SK-N-SH (cell line): Measurements from ENCODE around the gene GPR171. TPM values are rescaled to one million over a fixed set of nuclear protein-coding genes. Genes with fewer than 3 reads are reported as not detected.

ENCODE experiments used
- CTCF ChIA-PET: fragments of 300-600, 350-600 bp; formaldehyde crosslinking; extraction: SDS; loops from one replicate; lab custom pipeline; 2021; lab: Yijun Ruan, JAX
- POLR2A ChIA-PET: fragments of 350-600 bp; sonication (Branson Sonifier 250); formaldehyde crosslinking; extraction: SDS; loops from one replicate; lab custom pipeline; 2020; ENCODE audit warnings: antibody characterized with exemption, inconsistent platforms; lab: Yijun Ruan, JAX
- DNase-seq: peaks from one replicate; pipeline ENCODE4 v3.0.0; 2012
- H2AFZ ChIP-seq: fragments of 200-600 bp; sonication (generic); 2 replicates; pipeline ENCODE4 v1.8.1; 2016; ENCODE audit warnings: antibody characterized with exemption, mild to moderate bottlenecking, low read depth
- H3F3A ChIP-seq: fragments of 200-600 bp; sonication (generic); replicated peaks from 2 replicates; pipeline ENCODE3; 2016; ENCODE audit warnings: antibody characterized with exemption, mild to moderate bottlenecking; ENCODE audit not compliant: insufficient read depth
- H3K27ac ChIP-seq, 2 experiments: fragments of 200-500 bp in 1 of 2; fragments of 200-600 bp in 1 of 2; sonication (Bioruptor generic) in 1 of 2; sonication (generic), shearing (Covaris generic) in 1 of 2; 2 replicates each; pipeline versions ENCODE4 v1.5.1 to v1.6.1; 2014 to 2016; ENCODE audit warnings: low read depth in 2 of 2, inconsistent platforms in 1 of 2, low read length in 1 of 2, mild to moderate bottlenecking in 1 of 2, mixed read lengths in 1 of 2
- H3K27me3 ChIP-seq: fragments of 200-600 bp; sonication (generic), shearing (Covaris generic); 2 replicates; pipeline ENCODE4 v1.6.1; 2016; ENCODE audit warnings: mixed run types; ENCODE audit not compliant: insufficient read depth
- H3K36me3 ChIP-seq, 2 experiments: fragments of 200-500 bp in 1 of 2; fragments of 200-600 bp in 1 of 2; sonication (Bioruptor generic) in 1 of 2; sonication (generic) in 1 of 2; replicated peaks in 1 of 2; 2 replicates each; pipeline versions ENCODE3 to v1.5.1; 2014 to 2016; ENCODE audit warnings: low read length in 1 of 2, mild to moderate bottlenecking in 1 of 2; ENCODE audit not compliant: insufficient read depth in 2 of 2, control insufficient read depth in 1 of 2
- H3K4me1 ChIP-seq, 2 experiments: fragments of 200-500 bp in 1 of 2; fragments of 200-600 bp in 1 of 2; sonication (Bioruptor generic) in 1 of 2; sonication (generic), shearing (Covaris generic) in 1 of 2; 2 replicates each; pipeline versions ENCODE4 v1.5.1 to v1.6.1; 2014 to 2016; ENCODE audit warnings: low read depth in 1 of 2, low read length in 1 of 2, mixed run types in 1 of 2; ENCODE audit not compliant: insufficient read depth in 2 of 2, control insufficient read depth in 1 of 2
- H3K4me2 ChIP-seq: fragments of 200-600 bp; sonication (generic), shearing (Covaris generic); 2 replicates; pipeline ENCODE4 v1.6.1; 2017; ENCODE audit warnings: mixed run types
- H3K4me3 ChIP-seq, 2 experiments: fragments of 200-500 bp in 1 of 2; fragments of 200-600 bp in 1 of 2; sonication (Bioruptor generic) in 1 of 2; sonication (generic), shearing (Covaris generic) in 1 of 2; 2 replicates each; pipeline versions ENCODE4 v1.5.1 to v1.8.1; 2014 to 2016; ENCODE audit warnings: low read depth in 2 of 2, inconsistent platforms in 1 of 2, low read length in 1 of 2, mild to moderate bottlenecking in 1 of 2, mixed read lengths in 1 of 2, moderate library complexity in 1 of 2
- H3K79me2 ChIP-seq: fragments of 200-600 bp; sonication (generic); 2 replicates; pipeline ENCODE4 v1.8.1; 2017; ENCODE audit warnings: mild to moderate bottlenecking; ENCODE audit not compliant: insufficient read depth
- H3K9ac ChIP-seq: fragments of 200-600 bp; sonication (generic); 2 replicates; pipeline ENCODE4 v1.6.1; 2017; ENCODE audit warnings: mixed run types
- H3K9me2 ChIP-seq: fragments of 200-600 bp; sonication (generic); 2 replicates; pipeline ENCODE4 v1.6.1; 2017; ENCODE audit warnings: mixed run types
- H3K9me3 ChIP-seq: fragments of 200-600 bp; sonication (generic); 2 replicates; pipeline ENCODE4 v1.6.1; 2017; ENCODE audit warnings: mixed run types, mild to moderate bottlenecking, moderate library complexity
- H4K20me1 ChIP-seq: fragments of 200-600 bp; sonication (generic); 2 replicates; pipeline ENCODE4 v1.6.1; 2017; ENCODE audit warnings: mild to moderate bottlenecking, mixed run types; ENCODE audit not compliant: insufficient read depth
- ELF1 ChIP-seq: IDR thresholded peaks from 2 replicates; pipeline ENCODE4 v1.4.0; 2012
- EP300 ChIP-seq, 2 experiments: IDR thresholded peaks; 2 replicates each; pipeline versions ENCODE4 v1.4.0 to v1.6.1; 2012; ENCODE audit warnings: borderline replicate concordance in 1 of 2, low read depth in 1 of 2, low read length in 1 of 2
- EZH2phosphoT487 ChIP-seq: fragments of 200-600 bp; sonication (generic); IDR thresholded peaks from 2 replicates; pipeline ENCODE4 v1.6.1; 2017; ENCODE audit warnings: low read depth, mixed run types, mild to moderate bottlenecking, antibody characterized with exemption, moderate library complexity, borderline replicate concordance
- FOXJ3 ChIP-seq: sonication (generic); formaldehyde crosslinking; IDR thresholded peaks from 2 replicates; pipeline ENCODE4 v1.5.1; 2020; ENCODE audit warnings: mild to moderate bottlenecking, missing genetic modification reagents
- MXI1 ChIP-seq: IDR thresholded peaks from 2 replicates; pipeline ENCODE4 v1.6.1; 2012; ENCODE audit warnings: mild to moderate bottlenecking, low read depth, low read length, improper control_type of control experiment
- NFIC ChIP-seq: IDR thresholded peaks from 2 replicates; pipeline ENCODE4 v1.4.0; 2012; ENCODE audit warnings: borderline replicate concordance
- POLR2AphosphoS5 ChIP-seq: IDR thresholded peaks from 2 replicates; pipeline ENCODE4 v1.6.1; 2012; ENCODE audit warnings: low read depth, low read length
- RAD21 ChIP-seq: IDR thresholded peaks from 2 replicates; pipeline ENCODE4 v1.6.1; 2012; ENCODE audit warnings: mild to moderate bottlenecking, low read length
- RCOR1 ChIP-seq: fragments of 150-350 bp; IDR thresholded peaks from 2 replicates; pipeline ENCODE4 v1.6.1; 2017; ENCODE audit warnings: antibody characterized with exemption, low read length
- RXRA ChIP-seq: IDR thresholded peaks from 2 replicates; pipeline ENCODE4 v1.4.0; 2012; ENCODE audit warnings: low read depth, mild to moderate bottlenecking, borderline replicate concordance
- SIN3A ChIP-seq: IDR thresholded peaks from 2 replicates; pipeline ENCODE4 v1.6.1; 2012; ENCODE audit warnings: low read depth, mild to moderate bottlenecking, low read length, moderate library complexity, borderline replicate concordance
- SMC3 ChIP-seq: IDR thresholded peaks from 2 replicates; pipeline ENCODE4 v1.6.1; 2012; ENCODE audit warnings: low read depth, low read length, improper control_type of control experiment
- TEAD4 ChIP-seq: IDR thresholded peaks from 2 replicates; pipeline ENCODE4 v1.4.0; 2012; ENCODE audit warnings: mild to moderate bottlenecking, borderline replicate concordance; ENCODE audit not compliant: insufficient read depth
- YY1 ChIP-seq: IDR thresholded peaks from 2 replicates; pipeline ENCODE4 v1.4.0; 2012; ENCODE audit warnings: low read depth, mild to moderate bottlenecking
- WGBS: methylation state at CpG from one replicate; pipeline ENCODE4 v1.1.6; 2017; ENCODE audit warnings: low lambda C conversion rate; 5-methylcytosine and 5-hydroxymethylcytosine counted together
- polyA plus RNA-seq, 3 experiments: library from polyadenylated mRNA; depleted of rRNA; stranded (reverse); fragments of >200 nt; gene quantifications; 2 replicates each; pipeline ENCODE4 v1.2.3, GENCODE V29; 2012
- TF ChIP-seq, protein P1 (sequence below): IDR thresholded peaks from 2 replicates; pipeline ENCODE4 v1.4.0; 2012; ENCODE audit warnings: low read depth, borderline replicate concordance
- TF ChIP-seq, protein P2 (sequence below): IDR thresholded peaks from 2 replicates; pipeline ENCODE4; 2012
- TF ChIP-seq, protein P3 (sequence below): fragments of 150-350 bp; IDR thresholded peaks from 2 replicates; pipeline ENCODE4 v1.6.1; 2016; ENCODE audit warnings: mild to moderate bottlenecking, low read depth, low read length
- TF ChIP-seq, protein P4 (sequence below): fragments of 200-600 bp; sonication (generic); IDR thresholded peaks from 2 replicates; pipeline ENCODE4 v1.6.1; 2017; ENCODE audit warnings: antibody characterized with exemption, mild to moderate bottlenecking, moderate library complexity

Gene GPR171
- polyA plus RNA-seq, 1 of the 3 experiments (the other 2 are of a cell fraction) = not detected

GRCh38 chr3:151174351-151174750, 28.7 kb downstream of the GPR171 start:
- Histone ChIP-seq H3K79me2 (no peaks in the 10 kb centered on the region), H4K20me1 (no peaks in the 10 kb centered on the region), H3F3A (no peaks in the 10 kb centered on the region), H3K27me3 (no peaks in the 10 kb centered on the region; the same call in 1 of the 2 replicates), H2AFZ (no peak overlapping the region), H3K9ac (no peak overlapping the region), H3K4me1 (peaks cover 0 to under 1% of the 10 kb centered on the region in 2 experiments; a peak in 1 of 4 replicates), H3K9me3 (no peaks in the 10 kb centered on the region), H3K27ac (no peak overlapping the region), H3K9me2 (no peaks in the 10 kb centered on the region), H3K36me3 (no peaks in the 10 kb centered on the region), H3K4me3 (no peak overlapping the region), H3K4me2 (no peak overlapping the region)
- no peak for DNase-seq
- TF ChIP-seq FOXJ3 (CRISPR knock-in tag) = no peak
- TF ChIP-seq YY1 = no peak
- TF ChIP-seq, protein P1, sequence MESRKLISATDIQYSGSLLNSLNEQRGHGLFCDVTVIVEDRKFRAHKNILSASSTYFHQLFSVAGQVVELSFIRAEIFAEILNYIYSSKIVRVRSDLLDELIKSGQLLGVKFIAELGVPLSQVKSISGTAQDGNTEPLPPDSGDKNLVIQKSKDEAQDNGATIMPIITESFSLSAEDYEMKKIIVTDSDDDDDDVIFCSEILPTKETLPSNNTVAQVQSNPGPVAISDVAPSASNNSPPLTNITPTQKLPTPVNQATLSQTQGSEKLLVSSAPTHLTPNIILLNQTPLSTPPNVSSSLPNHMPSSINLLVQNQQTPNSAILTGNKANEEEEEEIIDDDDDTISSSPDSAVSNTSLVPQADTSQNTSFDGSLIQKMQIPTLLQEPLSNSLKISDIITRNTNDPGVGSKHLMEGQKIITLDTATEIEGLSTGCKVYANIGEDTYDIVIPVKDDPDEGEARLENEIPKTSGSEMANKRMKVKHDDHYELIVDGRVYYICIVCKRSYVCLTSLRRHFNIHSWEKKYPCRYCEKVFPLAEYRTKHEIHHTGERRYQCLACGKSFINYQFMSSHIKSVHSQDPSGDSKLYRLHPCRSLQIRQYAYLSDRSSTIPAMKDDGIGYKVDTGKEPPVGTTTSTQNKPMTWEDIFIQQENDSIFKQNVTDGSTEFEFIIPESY = no peak
- TF ChIP-seq RAD21 = no peak
- TF ChIP-seq SMC3 = no peak
- no peak for TF ChIP-seq RXRA
- TF ChIP-seq ELF1 = no peak
- TF ChIP-seq NFIC = no peak
- TF ChIP-seq RCOR1 = no peak
- TF ChIP-seq SIN3A = no peak
- TF ChIP-seq POLR2AphosphoS5 = no peak
- TF ChIP-seq, protein P2, sequence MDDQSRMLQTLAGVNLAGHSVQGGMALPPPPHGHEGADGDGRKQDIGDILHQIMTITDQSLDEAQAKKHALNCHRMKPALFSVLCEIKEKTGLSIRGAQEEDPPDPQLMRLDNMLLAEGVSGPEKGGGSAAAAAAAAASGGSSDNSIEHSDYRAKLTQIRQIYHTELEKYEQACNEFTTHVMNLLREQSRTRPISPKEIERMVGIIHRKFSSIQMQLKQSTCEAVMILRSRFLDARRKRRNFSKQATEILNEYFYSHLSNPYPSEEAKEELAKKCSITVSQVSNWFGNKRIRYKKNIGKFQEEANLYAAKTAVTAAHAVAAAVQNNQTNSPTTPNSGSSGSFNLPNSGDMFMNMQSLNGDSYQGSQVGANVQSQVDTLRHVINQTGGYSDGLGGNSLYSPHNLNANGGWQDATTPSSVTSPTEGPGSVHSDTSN = no peak
- no peak for TF ChIP-seq TEAD4
- TF ChIP-seq, protein P3, sequence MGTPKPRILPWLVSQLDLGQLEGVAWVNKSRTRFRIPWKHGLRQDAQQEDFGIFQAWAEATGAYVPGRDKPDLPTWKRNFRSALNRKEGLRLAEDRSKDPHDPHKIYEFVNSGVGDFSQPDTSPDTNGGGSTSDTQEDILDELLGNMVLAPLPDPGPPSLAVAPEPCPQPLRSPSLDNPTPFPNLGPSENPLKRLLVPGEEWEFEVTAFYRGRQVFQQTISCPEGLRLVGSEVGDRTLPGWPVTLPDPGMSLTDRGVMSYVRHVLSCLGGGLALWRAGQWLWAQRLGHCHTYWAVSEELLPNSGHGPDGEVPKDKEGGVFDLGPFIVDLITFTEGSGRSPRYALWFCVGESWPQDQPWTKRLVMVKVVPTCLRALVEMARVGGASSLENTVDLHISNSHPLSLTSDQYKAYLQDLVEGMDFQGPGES = no peak
- no peak for TF ChIP-seq EZH2phosphoT487
- no peak for TF ChIP-seq MXI1
- TF ChIP-seq, protein P4, sequence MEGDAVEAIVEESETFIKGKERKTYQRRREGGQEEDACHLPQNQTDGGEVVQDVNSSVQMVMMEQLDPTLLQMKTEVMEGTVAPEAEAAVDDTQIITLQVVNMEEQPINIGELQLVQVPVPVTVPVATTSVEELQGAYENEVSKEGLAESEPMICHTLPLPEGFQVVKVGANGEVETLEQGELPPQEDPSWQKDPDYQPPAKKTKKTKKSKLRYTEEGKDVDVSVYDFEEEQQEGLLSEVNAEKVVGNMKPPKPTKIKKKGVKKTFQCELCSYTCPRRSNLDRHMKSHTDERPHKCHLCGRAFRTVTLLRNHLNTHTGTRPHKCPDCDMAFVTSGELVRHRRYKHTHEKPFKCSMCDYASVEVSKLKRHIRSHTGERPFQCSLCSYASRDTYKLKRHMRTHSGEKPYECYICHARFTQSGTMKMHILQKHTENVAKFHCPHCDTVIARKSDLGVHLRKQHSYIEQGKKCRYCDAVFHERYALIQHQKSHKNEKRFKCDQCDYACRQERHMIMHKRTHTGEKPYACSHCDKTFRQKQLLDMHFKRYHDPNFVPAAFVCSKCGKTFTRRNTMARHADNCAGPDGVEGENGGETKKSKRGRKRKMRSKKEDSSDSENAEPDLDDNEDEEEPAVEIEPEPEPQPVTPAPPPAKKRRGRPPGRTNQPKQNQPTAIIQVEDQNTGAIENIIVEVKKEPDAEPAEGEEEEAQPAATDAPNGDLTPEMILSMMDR = no peak
- TF ChIP-seq EP300 (IDR thresholded peaks at IDR 0.05; ENCODE audit: borderline replicate concordance in 1 of 2, low read depth in 1 of 2, low read length in 1 of 2) = no peak
- 71% methylated on average over 2 of the region's 2 CpGs for WGBS
- CTCF ChIA-PET = no interaction called here
- POLR2A ChIA-PET = no interaction called here
